GM12891 (cell line): ENCODE results near the gene STXBP5L.

Experiments
- PAX5 ChIP-seq: IDR thresholded peaks from 2 replicates; pipeline ENCODE4 v1.6.1; 2011; ENCODE audit warnings: low read length, moderate library complexity, mild to moderate bottlenecking; ENCODE audit not compliant: insufficient read depth, severe bottlenecking
- POLR2A ChIP-seq: IDR thresholded peaks from 2 replicates; pipeline ENCODE4 v1.6.1; 2011; ENCODE audit warnings: low read depth, low read length, control low read depth
- POLR2AphosphoS5 ChIP-seq: IDR thresholded peaks from 2 replicates; pipeline ENCODE4 v1.6.1; 2011; ENCODE audit warnings: low read depth, low read length, control low read depth
- SPI1 ChIP-seq: IDR thresholded peaks from 2 replicates; pipeline ENCODE4 v1.6.1; 2011; ENCODE audit warnings: low read depth, low read length, control low read depth
- TAF1 ChIP-seq: IDR thresholded peaks from 2 replicates; pipeline ENCODE4 v1.6.1; 2011; ENCODE audit warnings: low read depth, low read length, control low read depth

- TF ChIP-seq POLR2AphosphoS5 = no peak
- TF ChIP-seq TAF1 = no peak
- no peak for TF ChIP-seq SPI1
- TF ChIP-seq POLR2A = no peak
- TF ChIP-seq PAX5 = no peak
These were observed 387.4 kb downstream of the STXBP5L start for GRCh38 chr3:121295452-121295851.
